ENCODE data around the gene EDEM3. TPM values are rescaled to one million over a fixed set of nuclear protein-coding genes. Genes with fewer than 3 reads are reported as not detected.

EDEM3 gene
- total RNA-seq, 1 experiment from 2014 or later: 58.3 TPM

- BruUV-seq (replicated peaks): no TSS peak
- no peak for TF ChIP-seq CTCF (IDR thresholded peaks at IDR 0.05; ENCODE audit: unreplicated experiment)
- Mint-ChIP-seq H3K9me3 (ENCODE audit: unreplicated experiment) (no peaks in the 10 kb centered on the region), H3K36me3 (ENCODE audit: insufficient read depth, unreplicated experiment) (no peaks in the 10 kb centered on the region), H3K4me1 (ENCODE audit: insufficient read depth, unreplicated experiment) (peaks cover 6% of the 10 kb centered on the region), H3K4me3 (ENCODE audit: unreplicated experiment) (no peak overlapping the region), H3K27me3 (ENCODE audit: insufficient read depth, unreplicated experiment) (peaks cover 14% of the 10 kb centered on the region), H3K27ac (ENCODE audit: low read depth, unreplicated experiment) (no peak overlapping the region)
- ChIA-PET POLR2A (interaction anchor here (0.6 to 1.0 kb wide), 3 partner anchors 18 to 331 kb away, joined by 3 read pairs; no protein-coding TSS in a partner anchor), CTCF (interaction anchor here (0.8 to 2.4 kb wide), 9 partner anchors 8 to 878 kb away, joined by 3 to 19 read pairs (median 4); no protein-coding TSS in a partner anchor)
- intact Hi-C loops (cut with micrococcal nuclease): no loop called here
- no peak for DNase-seq (ENCODE audit: unreplicated experiment)
Measured at GRCh38 chr1:184802354-184803179, 47.9 kb upstream of the EDEM3 start.

DNA sequence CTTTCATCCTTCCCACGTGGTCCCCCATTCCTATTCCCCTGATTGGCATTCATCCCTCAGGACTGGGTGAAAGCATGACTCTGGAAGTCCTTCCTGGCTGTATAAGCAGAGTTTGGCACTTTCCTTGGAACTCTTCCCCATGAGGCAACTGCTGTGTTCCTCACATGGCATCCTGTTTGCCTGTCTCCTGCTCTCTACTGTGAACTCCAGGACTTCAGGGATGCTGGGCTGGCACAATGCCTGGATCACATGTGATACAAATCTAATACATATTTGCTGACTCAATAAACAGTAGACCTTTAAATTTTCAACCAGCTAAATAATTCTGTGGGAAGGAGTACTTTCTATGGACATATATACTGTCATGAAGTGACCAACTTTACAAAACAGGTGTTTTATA lies 46.8 kb upstream of the EDEM3 start:
- H3K4me1 Mint-ChIP-seq (ENCODE audit: insufficient read depth, unreplicated experiment): peaks cover 6% of the 10 kb centered on the region
- no peak for TF ChIP-seq CTCF (IDR thresholded peaks at IDR 0.05; ENCODE audit: unreplicated experiment)
- no TSS peak for BruUV-seq (replicated peaks)
- H3K36me3 Mint-ChIP-seq (ENCODE audit: insufficient read depth, unreplicated experiment): no peaks in the 10 kb centered on the region
- H3K27me3 Mint-ChIP-seq (ENCODE audit: insufficient read depth, unreplicated experiment): peaks cover 11% of the 10 kb centered on the region
- CTCF ChIA-PET: interaction anchor here (0.6 to 2.4 kb wide), 5 partner anchors 177 to 477 kb away, joined by 3 to 16 read pairs (median 3); no protein-coding TSS in a partner anchor
- POLR2A ChIA-PET: interaction anchor here (1.1 kb wide), 1 partner anchor 366 kb away, joined by 3 read pairs; no protein-coding TSS in a partner anchor
- no peaks in the 10 kb centered on the region for H3K9me3 Mint-ChIP-seq (ENCODE audit: unreplicated experiment)
- peak; percentile 63 for DNase-seq (ENCODE audit: unreplicated experiment)
- no peak overlapping the region for H3K27ac Mint-ChIP-seq (ENCODE audit: low read depth, unreplicated experiment)
- H3K4me3 Mint-ChIP-seq (ENCODE audit: unreplicated experiment): no peak overlapping the region
- intact Hi-C loops (cut with micrococcal nuclease): no loop called here

- intact Hi-C loops (cut with micrococcal nuclease): no loop called here
- H3K4me3 Mint-ChIP-seq (ENCODE audit: unreplicated experiment): no peak overlapping the region
- H3K9me3 Mint-ChIP-seq (ENCODE audit: unreplicated experiment): no peaks in the 10 kb centered on the region
- no peak for DNase-seq (ENCODE audit: unreplicated experiment)
- ChIA-PET CTCF (interaction anchor here (0.6 to 2.4 kb wide), 7 partner anchors 154 to 800 kb away, joined by 3 to 16 read pairs (median 3); no protein-coding TSS in a partner anchor), POLR2A (interaction anchor here (1.1 kb wide), 1 partner anchor 367 kb away, joined by 3 read pairs; no protein-coding TSS in a partner anchor)
- H3K27ac Mint-ChIP-seq (ENCODE audit: low read depth, unreplicated experiment): no peak overlapping the region
- H3K27me3 Mint-ChIP-seq (ENCODE audit: insufficient read depth, unreplicated experiment): peaks cover 8% of the 10 kb centered on the region
- H3K4me1 Mint-ChIP-seq (ENCODE audit: insufficient read depth, unreplicated experiment): peaks cover 6% of the 10 kb centered on the region
- no peak for TF ChIP-seq CTCF (IDR thresholded peaks at IDR 0.05; ENCODE audit: unreplicated experiment)
- BruUV-seq (replicated peaks): no TSS peak
- H3K36me3 Mint-ChIP-seq (ENCODE audit: insufficient read depth, unreplicated experiment): no peaks in the 10 kb centered on the region
Measured at GRCh38 chr1:184800876-184801275, 46.2 kb upstream of the EDEM3 start.

DNA sequence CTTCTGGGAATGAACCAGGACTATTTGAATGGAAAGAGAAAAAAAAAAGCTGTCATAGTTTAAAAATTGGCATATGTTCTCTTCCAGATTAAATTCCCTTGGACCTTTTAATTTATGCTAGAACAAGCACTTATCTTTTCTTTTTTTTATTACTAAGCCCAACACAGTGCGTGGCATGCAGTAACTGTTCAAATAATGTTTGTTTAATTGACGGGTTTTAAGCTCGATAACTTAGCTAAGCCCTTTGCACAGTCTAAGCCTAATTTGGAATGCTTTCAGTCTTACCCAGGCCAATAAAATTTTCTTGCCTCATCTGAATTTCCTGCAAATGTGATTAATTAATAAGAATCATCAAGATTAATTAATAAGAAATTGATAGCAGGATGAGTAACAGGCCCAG lies 39.3 kb upstream of the EDEM3 start:
- Mint-ChIP-seq H3K27me3 (ENCODE audit: insufficient read depth, unreplicated experiment) (no peaks in the 10 kb centered on the region), H3K4me3 (ENCODE audit: unreplicated experiment) (no peak overlapping the region), H3K27ac (ENCODE audit: low read depth, unreplicated experiment) (no peak overlapping the region), H3K36me3 (ENCODE audit: insufficient read depth, unreplicated experiment) (no peaks in the 10 kb centered on the region), H3K4me1 (ENCODE audit: insufficient read depth, unreplicated experiment) (peaks cover 17% of the 10 kb centered on the region), H3K9me3 (ENCODE audit: unreplicated experiment) (no peaks in the 10 kb centered on the region)
- TF ChIP-seq CTCF (IDR thresholded peaks at IDR 0.05; ENCODE audit: unreplicated experiment): no peak
- no peak for DNase-seq (ENCODE audit: unreplicated experiment)
- intact Hi-C loops (cut with micrococcal nuclease): no loop called here
- CTCF ChIA-PET: interaction anchor here (0.5 to 7.4 kb wide), 6 partner anchors 9 to 887 kb away, joined by 3 to 64 read pairs (median 4); no protein-coding TSS in a partner anchor
- no TSS peak for BruUV-seq (replicated peaks)
- POLR2A ChIA-PET: interaction anchor here (0.6 to 2.4 kb wide), 3 partner anchors 11 to 40 kb away, joined by 3 to 6 read pairs (median 3); partner anchors contain the start of gene EDEM3

All from MCF 10A (cell line).